Tibial nerve (tissue), 4 donors: ENCODE data around the gene SPI1. TPM values are rescaled to one million over a fixed set of nuclear protein-coding genes. Genes with fewer than 3 reads are reported as not detected.
A peak's percentile ranks its signal among the peaks of the same experiment; 100 is the strongest.

Experiments used
- DNase-seq, 2 donors: peaks; one replicate each; pipeline ENCODE4 v3.0.0-alpha.2; 2019; ENCODE audit warnings: low spot score in 2 of 2
- H3K27ac ChIP-seq, 4 donors: fragments of 200-600 bp; sonication (generic) in 3 of 4; one replicate each; pipeline ENCODE4 v1.5.1; 2017 to 2019; ENCODE audit warnings: mild to moderate bottlenecking in 1 of 4
- H3K27me3 ChIP-seq, 2 donors: fragments of 200-600 bp; sonication (generic) in 1 of 2; one replicate each; pipeline versions ENCODE4 v1.5.1 to v1.6.0; 2017 to 2019
- H3K36me3 ChIP-seq, 3 donors: fragments of 200-600 bp; sonication (generic); one replicate each; pipeline ENCODE4 v1.5.1; 2018 to 2019
- H3K4me1 ChIP-seq, 4 donors: fragments of 200-600 bp; sonication (generic) in 3 of 4; one replicate each; pipeline ENCODE4 v1.5.1; 2017 to 2019
- H3K4me3 ChIP-seq, 4 donors: fragments of 200-600 bp; sonication (generic) in 3 of 4; one replicate each; pipeline ENCODE4 v1.5.1; 2017 to 2019; ENCODE audit warnings: mild to moderate bottlenecking in 1 of 4, moderate library complexity in 1 of 4
- H3K9me3 ChIP-seq, 4 donors: fragments of 200-600 bp; sonication (generic) in 3 of 4; one replicate each; pipeline ENCODE4 v1.5.1; 2017 to 2019
- EP300 ChIP-seq, 2 donors: sonication (generic); formaldehyde crosslinking; IDR thresholded peaks; one replicate each; pipeline ENCODE4 v1.6.1; 2017; ENCODE audit warnings: antibody characterized with exemption in 2 of 2, mild to moderate bottlenecking in 1 of 2
- POLR2A ChIP-seq, 2 donors: fragments of 450-650 bp; IDR thresholded peaks; one replicate each; pipeline ENCODE4 v1.6.1; 2017; ENCODE audit warnings: antibody characterized with exemption in 2 of 2, mild to moderate bottlenecking in 2 of 2, moderate library complexity in 2 of 2
- WGBS, 2 donors: methylation state at CpG; one replicate each; pipeline ENCODE4 v1.1.5; 2018; 5-methylcytosine and 5-hydroxymethylcytosine counted together
- total RNA-seq, 4 donors: library from RNA; depleted of rRNA; stranded (reverse); fragments of >200 nt; gene quantifications; one replicate each; pipeline ENCODE4 v1.1.0, GENCODE V29; 2016
- TF ChIP-seq, protein P1 (sequence below), 5 experiments: fragments of 200-600 bp in 3 of 5; fragments of 450-650 bp in 2 of 5; sonication (generic) in 3 of 5; IDR thresholded peaks; one replicate each; pipeline ENCODE4 v1.5.1; 2016 to 2019; ENCODE audit warnings: antibody characterized with exemption in 5 of 5, mild to moderate bottlenecking in 3 of 5, moderate library complexity in 2 of 5

SPI1 gene
- total RNA-seq, 4 donors from 2014 or later = 18.8 to 73.5 (median 25.2) TPM

DNA sequence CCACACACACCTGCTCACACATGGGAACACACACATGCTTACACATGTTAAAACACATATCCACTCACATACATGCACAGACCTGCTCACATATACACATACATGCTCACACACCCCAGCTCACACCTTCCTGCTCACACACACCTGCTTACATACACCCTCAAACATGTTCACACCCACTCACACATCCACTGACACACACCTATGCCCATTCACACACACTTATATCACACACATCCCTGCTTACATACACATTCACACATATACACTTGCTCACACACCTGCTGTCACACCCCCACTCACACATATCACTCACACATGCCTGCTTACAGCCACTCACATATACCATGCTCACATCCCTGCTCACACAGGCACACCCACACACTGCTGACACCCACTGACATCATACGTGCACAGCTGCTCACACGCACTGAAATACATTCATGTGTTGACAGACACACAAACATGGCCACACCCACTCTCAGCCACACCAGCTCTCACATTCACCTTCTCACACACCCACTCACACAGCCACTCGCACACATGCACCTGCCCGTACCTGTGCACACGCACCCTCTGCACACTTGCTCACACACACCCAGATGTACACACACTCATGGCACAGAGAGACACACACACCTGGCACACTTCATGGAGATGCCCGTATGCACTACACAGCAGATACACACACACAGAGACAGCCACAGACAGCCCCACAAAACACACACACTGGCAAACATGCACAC is 20.2 kb downstream of the SPI1 start:
- DNase-seq = no peak
- Histone ChIP-seq H3K4me1 (peaks cover 0 to 15% (median 0%) of the 10 kb centered on the region in 4 donors), H3K36me3 (no peaks in the 10 kb centered on the region), H3K27ac (no peak overlapping the region), H3K9me3 (no peaks in the 10 kb centered on the region), H3K4me3 (no peak overlapping the region), H3K27me3 (no peaks in the 10 kb centered on the region)
- TF ChIP-seq POLR2A (IDR thresholded peaks at IDR 0.05) = no peak
- TF ChIP-seq, protein P1, sequence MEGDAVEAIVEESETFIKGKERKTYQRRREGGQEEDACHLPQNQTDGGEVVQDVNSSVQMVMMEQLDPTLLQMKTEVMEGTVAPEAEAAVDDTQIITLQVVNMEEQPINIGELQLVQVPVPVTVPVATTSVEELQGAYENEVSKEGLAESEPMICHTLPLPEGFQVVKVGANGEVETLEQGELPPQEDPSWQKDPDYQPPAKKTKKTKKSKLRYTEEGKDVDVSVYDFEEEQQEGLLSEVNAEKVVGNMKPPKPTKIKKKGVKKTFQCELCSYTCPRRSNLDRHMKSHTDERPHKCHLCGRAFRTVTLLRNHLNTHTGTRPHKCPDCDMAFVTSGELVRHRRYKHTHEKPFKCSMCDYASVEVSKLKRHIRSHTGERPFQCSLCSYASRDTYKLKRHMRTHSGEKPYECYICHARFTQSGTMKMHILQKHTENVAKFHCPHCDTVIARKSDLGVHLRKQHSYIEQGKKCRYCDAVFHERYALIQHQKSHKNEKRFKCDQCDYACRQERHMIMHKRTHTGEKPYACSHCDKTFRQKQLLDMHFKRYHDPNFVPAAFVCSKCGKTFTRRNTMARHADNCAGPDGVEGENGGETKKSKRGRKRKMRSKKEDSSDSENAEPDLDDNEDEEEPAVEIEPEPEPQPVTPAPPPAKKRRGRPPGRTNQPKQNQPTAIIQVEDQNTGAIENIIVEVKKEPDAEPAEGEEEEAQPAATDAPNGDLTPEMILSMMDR (IDR thresholded peaks at IDR 0.05) = no peak
- no peak for TF ChIP-seq EP300 (IDR thresholded peaks at IDR 0.05)
- WGBS, 2 donors = 82 to 90% methylated on average over 6 of the region's 6 CpGs

- no peak overlapping the region for H3K4me3 ChIP-seq
- no peaks in the 10 kb centered on the region for H3K36me3 ChIP-seq
- H3K27ac ChIP-seq = no peak overlapping the region
- no peaks in the 10 kb centered on the region for H3K27me3 ChIP-seq
- no peak for DNase-seq
- TF ChIP-seq POLR2A (IDR thresholded peaks at IDR 0.05) (no peak), EP300 (IDR thresholded peaks at IDR 0.05) (no peak)
- TF ChIP-seq, protein P1 (IDR thresholded peaks at IDR 0.05) = no peak
- peaks cover 0 to 15% (median 0%) of the 10 kb centered on the region in 4 donors for H3K4me1 ChIP-seq
- H3K9me3 ChIP-seq = no peaks in the 10 kb centered on the region
- WGBS, 2 donors = 90 to 93% methylated on average over 1 of the region's 1 CpG
Measured at GRCh38 chr11:47356998-47357329, 21.4 kb downstream of the SPI1 start.

- WGBS, 2 donors = 88 to 91% methylated on average over 9 of the region's 9 CpGs
- Histone ChIP-seq H3K27ac (no peak overlapping the region), H3K4me3 (no peak overlapping the region), H3K4me1 (peaks cover 0 to 15% (median 0%) of the 10 kb centered on the region in 4 donors), H3K36me3 (no peaks in the 10 kb centered on the region), H3K27me3 (no peaks in the 10 kb centered on the region), H3K9me3 (no peaks in the 10 kb centered on the region)
- no peak for DNase-seq
- TF ChIP-seq, protein P1 (IDR thresholded peaks at IDR 0.05) = no peak
- TF ChIP-seq EP300 (IDR thresholded peaks at IDR 0.05) = no peak
- TF ChIP-seq POLR2A (IDR thresholded peaks at IDR 0.05) = no peak
Measured at GRCh38 chr11:47356129-47356997, 22.0 kb downstream of the SPI1 start.

- no peaks in the 10 kb centered on the region for H3K9me3 ChIP-seq
- peak overlapping the region; percentile 8 to 57 (median 33) for H3K4me3 ChIP-seq
- H3K27me3 ChIP-seq = no peaks in the 10 kb centered on the region
- peak; percentile 89 to 92 for DNase-seq
- TF ChIP-seq EP300 (IDR thresholded peaks at IDR 0.05) = peak in 1 of 2 donors; percentile 59
- no peak for TF ChIP-seq POLR2A (IDR thresholded peaks at IDR 0.05)
- TF ChIP-seq, protein P1 (IDR thresholded peaks at IDR 0.05) = peak; percentile 85 to 95 (median 91)
- no peaks in the 10 kb centered on the region for H3K36me3 ChIP-seq
- peaks cover 0 to 15% (median 0%) of the 10 kb centered on the region in 4 donors for H3K4me1 ChIP-seq
- peak overlapping the region in 3 of 4 donors; percentile 41 to 77 (median 58) for H3K27ac ChIP-seq
- WGBS, 2 donors = 37 to 39% methylated on average over 40 to 47 of the region's 47 CpGs
Measured at GRCh38 chr11:47355283-47356128, 22.8 kb downstream of the SPI1 start.
